Mesothelial cell of epicardium (in vitro differentiated cells): ENCODE results near the gene HPSE2. TPM values are rescaled to one million over a fixed set of nuclear protein-coding genes. Genes with fewer than 3 reads are reported as not detected.

ENCODE experiments used
- DNase-seq, 2 experiments: peaks; one replicate each; pipeline ENCODE4 v3.0.0; 2021; ENCODE audit warnings: low spot score in 2 of 2; ENCODE audit not compliant: unreplicated experiment in 2 of 2
- H3K27ac Mint-ChIP-seq: 2 replicates; pipeline ENCODE4 v1.8.0; 2021; ENCODE audit warnings: mixed read lengths
- H3K27me3 Mint-ChIP-seq: 2 replicates; pipeline ENCODE4 v1.8.0; 2021; ENCODE audit warnings: low read depth, mixed read lengths
- H3K36me3 Mint-ChIP-seq: 2 replicates; pipeline ENCODE4 v1.8.0; 2021; ENCODE audit warnings: mixed read lengths
- H3K4me1 Mint-ChIP-seq: 2 replicates; pipeline ENCODE4 v1.8.0; 2021; ENCODE audit warnings: mixed read lengths
- H3K4me3 Mint-ChIP-seq: 2 replicates; pipeline ENCODE4 v1.8.0; 2021; ENCODE audit warnings: mild to moderate bottlenecking, moderate library complexity, mixed read lengths
- H3K9me3 Mint-ChIP-seq: 2 replicates; pipeline ENCODE4 v1.8.0; 2021; ENCODE audit warnings: mixed read lengths
- total RNA-seq: library from RNA; stranded (reverse); gene quantifications from 3 replicates; pipeline ENCODE4 v1.2.1, GENCODE V29; 2021
- TF ChIP-seq, protein P1 (sequence below): fragments of 200-600 bp; sonication (generic); IDR thresholded peaks from one replicate; pipeline ENCODE4 v1.5.0; 2021; ENCODE audit warnings: antibody characterized with exemption; ENCODE audit not compliant: unreplicated experiment

Gene HPSE2
- total RNA-seq, 1 donor from 2014 or later: 2.3 TPM

DNA sequence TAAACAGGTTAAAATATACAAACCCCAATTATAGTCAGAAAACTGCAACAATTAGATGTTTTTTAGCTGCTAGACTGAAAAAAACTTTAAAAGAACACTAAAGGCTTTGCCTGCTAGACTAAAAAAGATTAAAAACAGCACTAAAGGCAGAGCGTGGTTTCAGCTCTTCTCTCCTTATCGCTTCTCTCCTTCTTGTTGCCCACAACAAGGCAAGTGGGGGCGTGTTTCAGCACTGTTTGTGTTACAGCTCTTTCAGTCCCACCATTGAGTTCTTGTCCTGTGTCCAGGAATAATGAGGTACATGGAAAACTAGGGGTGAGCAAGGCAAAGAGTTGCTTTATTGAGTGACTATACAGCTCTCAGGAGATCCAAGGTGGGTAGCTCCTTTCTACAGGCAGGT lies 112.3 kb downstream of the HPSE2 start:
- no peak overlapping the region for H3K27ac Mint-ChIP-seq
- H3K27me3 Mint-ChIP-seq: no peaks in the 10 kb centered on the region
- no peaks in the 10 kb centered on the region for H3K4me1 Mint-ChIP-seq
- TF ChIP-seq, protein P1, sequence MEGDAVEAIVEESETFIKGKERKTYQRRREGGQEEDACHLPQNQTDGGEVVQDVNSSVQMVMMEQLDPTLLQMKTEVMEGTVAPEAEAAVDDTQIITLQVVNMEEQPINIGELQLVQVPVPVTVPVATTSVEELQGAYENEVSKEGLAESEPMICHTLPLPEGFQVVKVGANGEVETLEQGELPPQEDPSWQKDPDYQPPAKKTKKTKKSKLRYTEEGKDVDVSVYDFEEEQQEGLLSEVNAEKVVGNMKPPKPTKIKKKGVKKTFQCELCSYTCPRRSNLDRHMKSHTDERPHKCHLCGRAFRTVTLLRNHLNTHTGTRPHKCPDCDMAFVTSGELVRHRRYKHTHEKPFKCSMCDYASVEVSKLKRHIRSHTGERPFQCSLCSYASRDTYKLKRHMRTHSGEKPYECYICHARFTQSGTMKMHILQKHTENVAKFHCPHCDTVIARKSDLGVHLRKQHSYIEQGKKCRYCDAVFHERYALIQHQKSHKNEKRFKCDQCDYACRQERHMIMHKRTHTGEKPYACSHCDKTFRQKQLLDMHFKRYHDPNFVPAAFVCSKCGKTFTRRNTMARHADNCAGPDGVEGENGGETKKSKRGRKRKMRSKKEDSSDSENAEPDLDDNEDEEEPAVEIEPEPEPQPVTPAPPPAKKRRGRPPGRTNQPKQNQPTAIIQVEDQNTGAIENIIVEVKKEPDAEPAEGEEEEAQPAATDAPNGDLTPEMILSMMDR: no peak
- peaks cover 40% of the 10 kb centered on the region for H3K9me3 Mint-ChIP-seq
- no peaks in the 10 kb centered on the region for H3K36me3 Mint-ChIP-seq
- H3K4me3 Mint-ChIP-seq: no peak overlapping the region
- no peak for DNase-seq

GRCh38 chr10:99119258-99119748 lies 116.3 kb downstream of the HPSE2 start:
- TF ChIP-seq, protein P1: no peak
- H3K4me3 Mint-ChIP-seq: no peak overlapping the region
- H3K27me3 Mint-ChIP-seq: no peaks in the 10 kb centered on the region
- peaks cover 23% of the 10 kb centered on the region for H3K9me3 Mint-ChIP-seq
- DNase-seq: no peak
- H3K4me1 Mint-ChIP-seq: no peaks in the 10 kb centered on the region
- H3K27ac Mint-ChIP-seq: no peak overlapping the region
- no peaks in the 10 kb centered on the region for H3K36me3 Mint-ChIP-seq

GRCh38 chr10:99115703-99116102 lies 119.9 kb downstream of the HPSE2 start:
- H3K27ac Mint-ChIP-seq: no peak overlapping the region
- H3K4me3 Mint-ChIP-seq: no peak overlapping the region
- no peak for DNase-seq
- no peaks in the 10 kb centered on the region for H3K27me3 Mint-ChIP-seq
- TF ChIP-seq, protein P1: no peak
- H3K4me1 Mint-ChIP-seq: no peaks in the 10 kb centered on the region
- peaks cover 11% of the 10 kb centered on the region for H3K9me3 Mint-ChIP-seq
- no peaks in the 10 kb centered on the region for H3K36me3 Mint-ChIP-seq

- Mint-ChIP-seq H3K27me3 (peaks cover 3% of the 10 kb centered on the region), H3K4me1 (no peaks in the 10 kb centered on the region), H3K27ac (no peak overlapping the region), H3K36me3 (no peaks in the 10 kb centered on the region), H3K9me3 (peaks cover 12% of the 10 kb centered on the region), H3K4me3 (no peak overlapping the region)
- no peak for DNase-seq
- TF ChIP-seq, protein P1: no peak
Measured at GRCh38 chr10:99085358-99085757, 150.3 kb downstream of the HPSE2 start.

- Mint-ChIP-seq H3K36me3 (no peaks in the 10 kb centered on the region), H3K4me1 (no peaks in the 10 kb centered on the region), H3K9me3 (peaks cover 11% of the 10 kb centered on the region), H3K4me3 (no peak overlapping the region), H3K27me3 (peaks cover 3% of the 10 kb centered on the region), H3K27ac (no peak overlapping the region)
- TF ChIP-seq, protein P1: no peak
- no peak for DNase-seq
Measured at GRCh38 chr10:99084161-99084560, 151.5 kb downstream of the HPSE2 start.
